ENCODE data around the gene NAB2. TPM values are rescaled to one million over a fixed set of nuclear protein-coding genes. Genes with fewer than 3 reads are reported as not detected.

The NAB2 gene
- total RNA-seq, 1 donor: 41.8 TPM

- DNase-seq (ENCODE audit: low read depth): peak; percentile 61
- no peak for TF ChIP-seq CTCF (IDR thresholded peaks at IDR 0.05; ENCODE audit: insufficient read depth, low read length)
- H3K4me3 ChIP-seq (ENCODE audit: low read depth, low read length): no peak overlapping the region
Measured at GRCh38 chr12:57139796-57140649, 51.1 kb downstream of the NAB2 start.

- H3K4me3 ChIP-seq (ENCODE audit: low read depth, low read length): no peak overlapping the region
- no peak for DNase-seq (ENCODE audit: low read depth)
- no peak for TF ChIP-seq CTCF (IDR thresholded peaks at IDR 0.05; ENCODE audit: insufficient read depth, low read length)
Measured at GRCh38 chr12:57141249-57141648, 52.3 kb downstream of the NAB2 start.

- DNase-seq (ENCODE audit: low read depth): no peak
- H3K4me3 ChIP-seq (ENCODE audit: low read depth, low read length): no peak overlapping the region
- no peak for TF ChIP-seq CTCF (IDR thresholded peaks at IDR 0.05; ENCODE audit: insufficient read depth, low read length)
Measured at GRCh38 chr12:57142121-57142520, 53.2 kb downstream of the NAB2 start.

- no peak overlapping the region for H3K4me3 ChIP-seq (ENCODE audit: low read depth, low read length)
- no peak for TF ChIP-seq CTCF (IDR thresholded peaks at IDR 0.05; ENCODE audit: insufficient read depth, low read length)
- no peak for DNase-seq (ENCODE audit: low read depth)
Measured at GRCh38 chr12:57142727-57143126, 53.8 kb downstream of the NAB2 start.

- no peak overlapping the region for H3K4me3 ChIP-seq (ENCODE audit: low read depth, low read length)
- no peak for TF ChIP-seq CTCF (IDR thresholded peaks at IDR 0.05; ENCODE audit: insufficient read depth, low read length)
- DNase-seq (ENCODE audit: low read depth): no peak
Measured at GRCh38 chr12:57143454-57143853, 54.5 kb downstream of the NAB2 start.

Other genes with a start within 250 kb of the NAB2 start
- gene SDR9C7, start 154.7 kb upstream of the NAB2 start, total RNA-seq (ENCODE audit: low replicate concordance): not detected in 2 replicates
- gene RDH16, start 131.5 kb upstream of the NAB2 start, total RNA-seq (ENCODE audit: low replicate concordance): 0.09 TPM in 1 of 2 replicates, not detected in the other
- gene ZBTB39, start 82.6 kb upstream of the NAB2 start, total RNA-seq (ENCODE audit: low replicate concordance): 5.2 and 6.1 TPM in 2 replicates
- gene TAC3, start 72.6 kb upstream of the NAB2 start, total RNA-seq (ENCODE audit: low replicate concordance): not detected in 2 replicates
- 0.09 and 3.4 TPM in 2 replicates for gene MYO1A, start 39.0 kb upstream of the NAB2 start, total RNA-seq (ENCODE audit: low replicate concordance)
- gene NEMP1, start 10.3 kb upstream of the NAB2 start, total RNA-seq (ENCODE audit: low replicate concordance): 4.7 and 25.0 TPM in 2 replicates
- 89.0 and 102 TPM in 2 replicates for gene STAT6, start 22.2 kb downstream of the NAB2 start, total RNA-seq (ENCODE audit: low replicate concordance)
- 381 and 541 TPM in 2 replicates for gene LRP1, start 39.4 kb downstream of the NAB2 start, total RNA-seq (ENCODE audit: low replicate concordance)
- gene LRP1-AS, start 58.5 kb downstream of the NAB2 start, total RNA-seq (ENCODE audit: low replicate concordance): not detected in 2 replicates
- 1.9 and 2.4 TPM in 2 replicates for gene NXPH4, start 127.7 kb downstream of the NAB2 start, total RNA-seq (ENCODE audit: low replicate concordance)
- gene SHMT2, start 140.6 kb downstream of the NAB2 start, total RNA-seq (ENCODE audit: low replicate concordance): 233 and 303 TPM in 2 replicates
- gene STAC3, start 162.1 kb downstream of the NAB2 start, total RNA-seq (ENCODE audit: low replicate concordance): 0.90 and 3.8 TPM in 2 replicates

Measured in fibroblast of the aortic adventitia (primary cell).